CD8-positive, alpha-beta memory T cell (primary cell): ENCODE measurements around the gene AQP12B. TPM values are rescaled to one million over a fixed set of nuclear protein-coding genes. Genes with fewer than 3 reads are reported as not detected.

Source experiments
- CTCF ChIA-PET: fragments of 350-600 bp; sonication (Branson Sonifier 250); formaldehyde crosslinking; loops from one replicate; lab custom pipeline; 2021; ENCODE audit warnings: antibody characterized with exemption; lab: Charles Lee
- POLR2A ChIA-PET: fragments of 350-600 bp; sonication (Branson Sonifier 250); formaldehyde crosslinking; loops from one replicate; lab custom pipeline; 2021; ENCODE audit warnings: antibody characterized with exemption; lab: Charles Lee
- DNase-seq, 5 donors: peaks; one replicate each; pipeline versions ENCODE4 v3.0.0 to v3.0.0-alpha.2; 2020 to 2022; ENCODE audit warnings: mixed read lengths in 1 of 5
- H3K27ac ChIP-seq: one replicate; pipeline ENCODE4 v1.7.0; 2013; ENCODE audit warnings: low read depth, mild to moderate bottlenecking, low read length, moderate library complexity
- H3K27me3 ChIP-seq: 2 replicates; pipeline ENCODE4 v1.7.0; 2013; ENCODE audit warnings: low read length, mild to moderate bottlenecking; ENCODE audit not compliant: insufficient read depth, poor library complexity, severe bottlenecking
- H3K36me3 ChIP-seq: 2 replicates; pipeline ENCODE4 v1.7.0; 2013; ENCODE audit warnings: mild to moderate bottlenecking, low read length, moderate library complexity; ENCODE audit not compliant: insufficient read depth
- H3K4me1 ChIP-seq: 2 replicates; pipeline ENCODE4 v1.7.0; 2013; ENCODE audit warnings: mild to moderate bottlenecking, low read length, moderate library complexity; ENCODE audit not compliant: insufficient read depth
- H3K4me3 ChIP-seq: 2 replicates; pipeline ENCODE4 v1.7.0; 2013; ENCODE audit warnings: mild to moderate bottlenecking, low read length
- H3K9me3 ChIP-seq: 2 replicates; pipeline ENCODE4 v1.7.0; 2013; ENCODE audit warnings: mild to moderate bottlenecking, low read length
- H3K27ac Mint-ChIP-seq, 8 donors: one replicate each; pipeline ENCODE4 v1.8.0; 2020 to 2021; ENCODE audit warnings: mixed read lengths in 8 of 8, mild to moderate bottlenecking in 6 of 8, inconsistent platforms in 3 of 8, moderate library complexity in 3 of 8
- H3K27me3 Mint-ChIP-seq, 2 donors: one replicate each; pipeline ENCODE4 v1.8.0; 2020 to 2021; ENCODE audit warnings: mixed read lengths in 2 of 2, mild to moderate bottlenecking in 1 of 2, moderate library complexity in 1 of 2
- H3K36me3 Mint-ChIP-seq, 3 donors: one replicate each; pipeline ENCODE4 v1.8.0; 2020 to 2021; ENCODE audit warnings: mixed read lengths in 3 of 3, inconsistent platforms in 1 of 3, mild to moderate bottlenecking in 1 of 3
- H3K4me1 Mint-ChIP-seq, 3 donors: one replicate each; pipeline ENCODE4 v1.8.0; 2020 to 2021; ENCODE audit warnings: mixed read lengths in 3 of 3, inconsistent platforms in 1 of 3, mild to moderate bottlenecking in 1 of 3
- H3K4me3 Mint-ChIP-seq, 7 donors: one replicate each; pipeline ENCODE4 v1.8.0; 2020 to 2021; ENCODE audit warnings: mixed read lengths in 7 of 7, mild to moderate bottlenecking in 6 of 7, moderate library complexity in 4 of 7, inconsistent platforms in 2 of 7
- H3K9me3 Mint-ChIP-seq, 5 donors: one replicate each; pipeline ENCODE4 v1.8.0; 2020 to 2022; ENCODE audit warnings: mixed read lengths in 5 of 5, mild to moderate bottlenecking in 3 of 5, moderate library complexity in 2 of 5, inconsistent platforms in 1 of 5
- polyA plus RNA-seq: library from polyadenylated mRNA; unstranded; fragments of 300-500 nt; fragmentation: Illumina TruSeq; gene quantifications from one replicate; pipeline ENCODE4 v1.2.3, GENCODE V29; 2021
- total RNA-seq, 2 experiments: library from RNA; stranded (reverse); gene quantifications; one replicate each; pipeline ENCODE4 v1.2.3, GENCODE V29; 2021

Gene AQP12B
- total and polyA plus RNA-seq, 3 experiments from 2014 or later, result not detected

DNA sequence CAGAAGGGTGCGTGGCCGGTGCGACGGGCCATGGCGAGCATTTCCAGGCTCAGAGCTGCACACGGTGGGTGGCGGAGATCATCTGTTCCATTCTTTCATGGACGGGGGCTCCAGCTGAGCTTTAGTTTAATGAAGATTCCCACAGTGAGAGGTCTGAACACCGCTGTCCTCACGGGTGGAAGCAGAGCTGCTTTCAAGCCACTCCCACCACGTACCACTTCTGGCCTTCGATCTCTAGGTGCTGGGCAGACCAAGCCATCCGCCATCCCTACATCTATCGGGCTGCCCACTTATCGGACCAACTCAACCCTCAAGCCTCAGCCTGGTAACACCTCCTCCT lies 38.9 kb downstream of the AQP12B start:
- H3K36me3 ChIP-seq, result no peaks in the 10 kb centered on the region
- Mint-ChIP-seq H3K36me3 (no peaks in the 10 kb centered on the region), H3K9me3 (peaks cover 0 to 1% (median 0%) of the 10 kb centered on the region in 5 donors), H3K27ac (peak overlapping the region in 4 of 8 donors; percentile 56 to 87 (median 80)), H3K27me3 (peaks cover 3 to 17% of the 10 kb centered on the region in 2 donors), H3K4me3 (no peak overlapping the region), H3K4me1 (peaks cover 0 to 15% (median 9%) of the 10 kb centered on the region in 3 donors)
- DNase-seq, result no peak
- H3K9me3 ChIP-seq, result no peaks in the 10 kb centered on the region
- POLR2A ChIA-PET, result no interaction called here
- CTCF ChIA-PET, result no interaction called here
- no peak overlapping the region for H3K4me3 ChIP-seq
- H3K27ac ChIP-seq, result no peak overlapping the region
- H3K27me3 ChIP-seq, result no peaks in the 10 kb centered on the region
- peaks cover 5% of the 10 kb centered on the region for H3K4me1 ChIP-seq

DNA sequence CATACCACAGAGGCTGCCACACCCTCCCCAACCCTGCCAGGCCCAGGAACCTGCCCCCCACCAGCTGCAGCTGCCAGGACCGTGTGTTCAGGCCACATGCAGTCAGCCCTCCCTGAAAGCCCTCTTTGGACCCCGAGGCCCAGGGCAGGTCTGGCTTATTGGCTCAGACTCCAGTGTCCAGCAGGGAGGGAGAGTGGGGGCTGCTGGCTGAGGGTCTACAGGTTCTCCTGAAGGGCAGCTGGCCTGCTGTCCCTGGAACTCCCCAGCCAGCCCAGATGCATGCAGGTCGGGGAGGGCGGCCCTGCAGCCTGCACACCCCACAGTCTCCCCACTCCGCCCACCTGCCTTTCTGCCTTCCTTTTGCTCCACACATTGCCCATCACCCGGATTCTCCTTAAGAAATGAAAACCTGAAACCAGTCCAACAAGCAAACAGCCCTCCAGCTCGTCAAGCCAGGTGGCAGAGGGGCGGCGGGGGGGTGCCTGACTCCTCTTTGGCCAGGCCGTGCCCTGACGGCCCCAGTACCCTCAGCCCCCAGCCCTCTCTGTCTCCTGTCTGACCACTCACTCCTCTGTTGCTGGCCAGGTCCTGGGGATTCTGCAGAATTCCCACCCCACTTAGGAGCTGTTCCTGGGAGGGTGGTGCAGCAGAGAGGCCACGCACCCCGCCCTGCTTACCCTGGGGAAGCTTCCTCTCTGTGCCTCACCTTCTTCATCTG lies 39.4 kb downstream of the AQP12B start:
- Histone ChIP-seq H3K27me3 (no peaks in the 10 kb centered on the region), H3K4me1 (peaks cover 5% of the 10 kb centered on the region), H3K36me3 (no peaks in the 10 kb centered on the region), H3K4me3 (no peak overlapping the region), H3K27ac (no peak overlapping the region), H3K9me3 (no peaks in the 10 kb centered on the region)
- H3K4me3 Mint-ChIP-seq, result no peak overlapping the region
- CTCF ChIA-PET, result no interaction called here
- no peaks in the 10 kb centered on the region for H3K36me3 Mint-ChIP-seq
- POLR2A ChIA-PET, result no interaction called here
- H3K9me3 Mint-ChIP-seq, result peaks cover 0 to 2% (median 0%) of the 10 kb centered on the region in 5 donors
- no peak for DNase-seq
- peak overlapping the region in 4 of 8 donors; percentile 56 to 74 (median 70) for H3K27ac Mint-ChIP-seq
- H3K27me3 Mint-ChIP-seq, result peaks cover 5 to 12% of the 10 kb centered on the region in 2 donors
- peaks cover 0 to 15% (median 9%) of the 10 kb centered on the region in 3 donors for H3K4me1 Mint-ChIP-seq

DNA sequence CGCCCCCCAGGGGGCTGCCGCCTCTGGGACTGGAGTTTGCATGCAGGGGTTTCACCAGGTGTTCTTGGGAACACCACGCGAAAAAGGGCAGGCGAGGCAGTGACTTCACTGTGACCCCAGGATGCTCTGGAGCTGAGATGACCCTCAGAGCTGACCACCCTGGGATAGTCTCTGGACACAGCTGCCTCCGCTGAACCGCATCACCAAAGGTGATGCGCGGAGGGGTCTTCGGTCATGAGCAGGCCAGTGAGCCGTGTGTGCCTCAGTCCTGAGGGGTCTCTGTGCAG lies 39.9 kb downstream of the AQP12B start:
- peaks cover 0 to 2% (median 0%) of the 10 kb centered on the region in 5 donors for H3K9me3 Mint-ChIP-seq
- H3K4me1 Mint-ChIP-seq, result peaks cover 0 to 15% (median 9%) of the 10 kb centered on the region in 3 donors
- Histone ChIP-seq H3K4me3 (no peak overlapping the region), H3K27me3 (no peaks in the 10 kb centered on the region), H3K36me3 (no peaks in the 10 kb centered on the region), H3K27ac (no peak overlapping the region), H3K9me3 (no peaks in the 10 kb centered on the region), H3K4me1 (peaks cover 5% of the 10 kb centered on the region)
- H3K4me3 Mint-ChIP-seq, result no peak overlapping the region
- POLR2A ChIA-PET, result no interaction called here
- H3K27ac Mint-ChIP-seq, result no peak overlapping the region
- CTCF ChIA-PET, result no interaction called here
- H3K36me3 Mint-ChIP-seq, result no peaks in the 10 kb centered on the region
- H3K27me3 Mint-ChIP-seq, result peaks cover 5 to 8% of the 10 kb centered on the region in 2 donors
- DNase-seq, result no peak

DNA sequence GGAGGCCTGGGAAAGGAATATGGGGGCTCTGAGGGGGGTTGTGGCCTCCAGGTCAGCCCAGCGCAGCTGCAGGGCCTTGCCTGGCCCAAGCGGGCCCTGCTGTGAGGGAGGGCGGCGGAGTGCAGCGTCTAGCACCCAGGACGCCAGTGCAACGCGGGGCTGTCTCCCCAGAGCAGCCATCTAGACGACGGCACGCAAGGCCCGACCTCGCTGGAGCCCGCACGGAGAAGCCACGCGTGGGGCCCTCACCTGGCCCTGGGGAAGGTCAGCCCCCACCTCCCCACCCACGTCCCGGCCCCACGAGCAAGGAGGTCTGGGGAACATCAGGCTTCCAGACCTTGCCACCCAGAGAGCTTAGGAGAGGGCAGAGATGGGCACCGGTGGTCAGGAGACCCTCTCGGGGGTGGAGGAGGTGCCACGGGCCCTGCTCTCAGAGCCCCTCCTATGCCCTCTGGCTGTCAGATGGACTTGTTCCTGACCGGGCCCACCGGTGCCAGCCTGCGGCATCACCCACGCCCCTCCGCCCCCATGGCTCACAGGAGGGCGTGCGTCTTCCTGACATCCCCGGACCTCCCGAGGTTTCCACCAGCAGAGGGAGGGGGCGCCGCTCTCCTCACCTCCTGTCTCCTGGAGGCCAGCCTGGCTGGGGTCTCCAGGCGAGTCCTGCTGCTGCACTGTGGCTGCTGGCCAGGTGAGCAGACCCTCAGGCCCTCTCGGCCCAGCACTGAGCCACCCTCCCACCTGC lies 40.5 kb downstream of the AQP12B start:
- Mint-ChIP-seq H3K27me3 (peaks cover 4 to 5% of the 10 kb centered on the region in 2 donors), H3K4me1 (peaks cover 0 to 11% (median 7%) of the 10 kb centered on the region in 3 donors), H3K27ac (no peak overlapping the region), H3K4me3 (no peak overlapping the region), H3K9me3 (peaks cover 0 to 2% (median 0%) of the 10 kb centered on the region in 5 donors), H3K36me3 (no peaks in the 10 kb centered on the region)
- POLR2A ChIA-PET, result no interaction called here
- no peaks in the 10 kb centered on the region for H3K9me3 ChIP-seq
- no peaks in the 10 kb centered on the region for H3K27me3 ChIP-seq
- no peak overlapping the region for H3K4me3 ChIP-seq
- peak in 1 of 5 donors; percentile 43 for DNase-seq
- H3K36me3 ChIP-seq, result no peaks in the 10 kb centered on the region
- CTCF ChIA-PET, result no interaction called here
- no peak overlapping the region for H3K27ac ChIP-seq
- H3K4me1 ChIP-seq, result peaks cover 5% of the 10 kb centered on the region

- H3K27me3 ChIP-seq, result no peaks in the 10 kb centered on the region
- peaks cover 3 to 4% of the 10 kb centered on the region in 2 donors for H3K27me3 Mint-ChIP-seq
- DNase-seq, result peak in 1 of 5 donors; percentile 42
These were observed 41.7 kb downstream of the AQP12B start for GRCh38 chr2:240640939-240641338.

GRCh38 chr2:240639566-240639965 lies 43.1 kb downstream of the AQP12B start:
- ChIA-PET CTCF (no interaction called here), POLR2A (no interaction called here)

More at GRCh38 chr2:240640939-240641338, 41.7 kb downstream of the AQP12B start:
- H3K4me3 ChIP-seq, result no peak overlapping the region
- POLR2A ChIA-PET, result no interaction called here
- H3K27ac Mint-ChIP-seq, result peak overlapping the region in 2 of 8 donors; percentile 51 to 54
- CTCF ChIA-PET, result interaction anchor here (0.7 kb wide), 1 partner anchor 14 kb away, joined by 3 read pairs; no protein-coding TSS in a partner anchor
- no peaks in the 10 kb centered on the region for H3K9me3 ChIP-seq
- peaks cover 4% of the 10 kb centered on the region for H3K4me1 ChIP-seq
- no peaks in the 10 kb centered on the region for H3K36me3 ChIP-seq
- H3K4me1 Mint-ChIP-seq, result peaks cover 0 to 5% (median 3%) of the 10 kb centered on the region in 3 donors
- no peak overlapping the region for H3K4me3 Mint-ChIP-seq
- H3K36me3 Mint-ChIP-seq, result no peaks in the 10 kb centered on the region
- no peak overlapping the region for H3K27ac ChIP-seq
- peaks cover 0 to 2% (median 0%) of the 10 kb centered on the region in 5 donors for H3K9me3 Mint-ChIP-seq

DNA sequence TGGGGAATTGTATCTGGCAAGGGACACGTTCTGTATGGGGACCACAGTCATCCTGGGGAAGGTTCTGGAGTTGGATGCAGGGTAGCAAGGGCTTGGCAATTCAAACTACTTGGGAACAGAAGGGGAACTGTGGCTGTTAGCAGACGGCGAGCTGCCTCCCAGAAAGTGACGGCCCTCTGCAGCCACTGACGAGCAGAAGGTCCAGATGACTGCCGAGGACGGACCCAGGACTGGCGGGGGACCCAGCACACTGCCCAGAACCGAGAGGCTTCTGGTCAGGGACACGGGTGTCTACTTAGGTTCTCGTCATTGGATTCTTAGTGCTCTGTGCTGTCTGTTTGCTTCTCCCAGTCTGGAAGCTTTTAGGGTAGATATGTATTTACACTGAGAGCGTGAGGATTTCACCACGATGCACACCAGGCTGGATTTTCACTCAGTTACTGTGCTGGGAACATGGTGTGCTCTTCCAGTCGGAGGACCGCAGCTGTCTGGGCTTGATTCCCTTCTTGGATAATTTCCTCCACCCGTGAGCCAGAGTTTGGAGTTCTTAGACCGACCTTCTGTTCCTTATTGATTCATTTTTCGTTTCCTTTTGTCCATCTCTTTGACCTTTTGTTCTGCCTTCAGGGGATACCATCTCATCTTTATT lies 44.0 kb downstream of the AQP12B start:
- no peak for DNase-seq
- Histone ChIP-seq H3K36me3 (no peaks in the 10 kb centered on the region), H3K27me3 (no peaks in the 10 kb centered on the region), H3K9me3 (peaks cover 3% of the 10 kb centered on the region), H3K4me3 (no peak overlapping the region), H3K27ac (no peak overlapping the region), H3K4me1 (no peaks in the 10 kb centered on the region)
- H3K9me3 Mint-ChIP-seq, result peaks cover under 1 to 11% (median under 1%) of the 10 kb centered on the region in 5 donors
- peak overlapping the region in 4 of 8 donors; percentile 58 to 80 (median 76) for H3K27ac Mint-ChIP-seq
- no peaks in the 10 kb centered on the region for H3K4me1 Mint-ChIP-seq
- peaks cover 0 to 2% of the 10 kb centered on the region in 2 donors for H3K27me3 Mint-ChIP-seq
- H3K4me3 Mint-ChIP-seq, result no peak overlapping the region
- POLR2A ChIA-PET, result no interaction called here
- H3K36me3 Mint-ChIP-seq, result peaks cover 0 to 3% (median 0%) of the 10 kb centered on the region in 3 donors
- CTCF ChIA-PET, result no interaction called here

More at GRCh38 chr2:240639566-240639965, 43.1 kb downstream of the AQP12B start:
- no peak overlapping the region for H3K4me3 Mint-ChIP-seq
- H3K27ac Mint-ChIP-seq, result peak overlapping the region in 2 of 8 donors; percentile 14 to 76
- DNase-seq, result no peak
- H3K4me1 Mint-ChIP-seq, result no peaks in the 10 kb centered on the region
- H3K36me3 Mint-ChIP-seq, result no peaks in the 10 kb centered on the region
- peaks cover 0 to 3% of the 10 kb centered on the region in 2 donors for H3K27me3 Mint-ChIP-seq
- peaks cover 0 to 5% (median 0%) of the 10 kb centered on the region in 5 donors for H3K9me3 Mint-ChIP-seq
- H3K27ac ChIP-seq, result no peak overlapping the region
- no peaks in the 10 kb centered on the region for H3K27me3 ChIP-seq
- no peaks in the 10 kb centered on the region for H3K36me3 ChIP-seq
- no peak overlapping the region for H3K4me3 ChIP-seq
- H3K4me1 ChIP-seq, result no peaks in the 10 kb centered on the region
- no peaks in the 10 kb centered on the region for H3K9me3 ChIP-seq
